ENCODE results near the gene RAP1GAP2. TPM values are rescaled to one million over a fixed set of nuclear protein-coding genes. Genes with fewer than 3 reads are reported as not detected.

RAP1GAP2 gene
- polyA plus RNA-seq, 1 of the 3 experiments (the other 2 are of a cell fraction) = 22.0 TPM

- Histone ChIP-seq H3K79me2 (ENCODE audit: insufficient read depth) (peaks cover 64% of the 10 kb centered on the region; the same call in 1 of the 2 replicates), H3K27me3 (ENCODE audit: insufficient read depth) (no peaks in the 10 kb centered on the region), H3K4me3 (ENCODE audit: low read depth in 2 of 2, low read length in 1 of 2) (no peak overlapping the region), H3K36me3 (replicated peaks in 1 of 2; ENCODE audit: control insufficient read depth in 1 of 2, insufficient read depth in 2 of 2, low read length in 1 of 2) (no peaks in the 10 kb centered on the region), H3K9me3 (no peaks in the 10 kb centered on the region), H4K20me1 (ENCODE audit: insufficient read depth) (peaks cover 14% of the 10 kb centered on the region; the same call in 1 of the 2 replicates), H3K27ac (ENCODE audit: low read depth in 2 of 2, low read length in 1 of 2) (no peak overlapping the region; a peak in 1 of 4 replicates), H3K4me2 (no peak overlapping the region), H3F3A (replicated peaks; ENCODE audit: insufficient read depth) (no peaks in the 10 kb centered on the region), H3K9ac (no peak overlapping the region), H2AFZ (ENCODE audit: low read depth) (no peak overlapping the region), H3K9me2 (no peaks in the 10 kb centered on the region), H3K4me1 (ENCODE audit: control insufficient read depth in 1 of 2, insufficient read depth in 2 of 2, low read depth in 1 of 2, low read length in 1 of 2) (peaks cover 0 to 57% of the 10 kb centered on the region in 2 experiments; a peak in 1 of 4 replicates)
- CTCF ChIA-PET = interaction anchor here (1.0 to 7.8 kb wide), 6 partner anchors 30 to 114 kb away, joined by 3 to 59 read pairs (median 4); no protein-coding TSS in a partner anchor
- TF ChIP-seq NFIC (IDR thresholded peaks at IDR 0.05; ENCODE audit: borderline replicate concordance) (no peak), GABPA (IDR thresholded peaks at IDR 0.05; ENCODE audit: low read depth) (no peak), RAD21 (IDR thresholded peaks at IDR 0.05; ENCODE audit: low read length) (no peak), POLR2AphosphoS5 (IDR thresholded peaks at IDR 0.05; ENCODE audit: low read depth, low read length) (no peak)
- TF ChIP-seq, protein P1, sequence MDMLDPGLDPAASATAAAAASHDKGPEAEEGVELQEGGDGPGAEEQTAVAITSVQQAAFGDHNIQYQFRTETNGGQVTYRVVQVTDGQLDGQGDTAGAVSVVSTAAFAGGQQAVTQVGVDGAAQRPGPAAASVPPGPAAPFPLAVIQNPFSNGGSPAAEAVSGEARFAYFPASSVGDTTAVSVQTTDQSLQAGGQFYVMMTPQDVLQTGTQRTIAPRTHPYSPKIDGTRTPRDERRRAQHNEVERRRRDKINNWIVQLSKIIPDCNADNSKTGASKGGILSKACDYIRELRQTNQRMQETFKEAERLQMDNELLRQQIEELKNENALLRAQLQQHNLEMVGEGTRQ (IDR thresholded peaks at IDR 0.05; ENCODE audit: borderline replicate concordance, low read depth, low read length) = no peak
- DNase-seq = no peak
- POLR2A ChIA-PET = interaction anchor here (1.0 to 1.3 kb wide), 2 partner anchors 45 to 48 kb away, joined by 3 to 5 read pairs; no protein-coding TSS in a partner anchor
- 91% methylated on average over 9 of the region's 9 CpGs for WGBS (ENCODE audit: low lambda C conversion rate)
Measured at GRCh38 chr17:2899906-2900305, 103.7 kb downstream of the RAP1GAP2 start.

- CTCF ChIA-PET = interaction anchor here (1.0 to 17.6 kb wide), 5 partner anchors 29 to 115 kb away, joined by 3 to 177 read pairs (median 5); no protein-coding TSS in a partner anchor
- H3K79me2 ChIP-seq (ENCODE audit: insufficient read depth) = peaks cover 59% of the 10 kb centered on the region; the same call in 1 of the 2 replicates
- no peaks in the 10 kb centered on the region for H3K27me3 ChIP-seq (ENCODE audit: insufficient read depth)
- H3K36me3 ChIP-seq (replicated peaks in 1 of 2; ENCODE audit: control insufficient read depth in 1 of 2, insufficient read depth in 2 of 2, low read length in 1 of 2) = no peaks in the 10 kb centered on the region
- no peak overlapping the region for H3K9ac ChIP-seq
- peaks cover 14% of the 10 kb centered on the region; the same call in 1 of the 2 replicates for H4K20me1 ChIP-seq (ENCODE audit: insufficient read depth)
- no peak overlapping the region for H3K4me3 ChIP-seq (ENCODE audit: low read depth in 2 of 2, low read length in 1 of 2)
- no peak for DNase-seq
- H3K9me3 ChIP-seq = no peaks in the 10 kb centered on the region
- H3K4me2 ChIP-seq = no peak overlapping the region
- H2AFZ ChIP-seq (ENCODE audit: low read depth) = no peak overlapping the region
- no peaks in the 10 kb centered on the region for H3K9me2 ChIP-seq
- 89% methylated on average over 8 of the region's 9 CpGs for WGBS (ENCODE audit: low lambda C conversion rate)
- no peaks in the 10 kb centered on the region for H3F3A ChIP-seq (replicated peaks; ENCODE audit: insufficient read depth)
- H3K27ac ChIP-seq (ENCODE audit: low read depth in 2 of 2, low read length in 1 of 2) = peak overlapping the region in 1 of 2 experiments; percentile 97; a peak in 2 of 4 replicates
- peaks cover 0 to 66% of the 10 kb centered on the region in 2 experiments; a peak in 1 of 4 replicates for H3K4me1 ChIP-seq (ENCODE audit: control insufficient read depth in 1 of 2, insufficient read depth in 2 of 2, low read depth in 1 of 2, low read length in 1 of 2)
- POLR2A ChIA-PET = no interaction called here
- no peak for TF ChIP-seq TCF12 (IDR thresholded peaks at IDR 0.05)
- TF ChIP-seq RCOR1 (IDR thresholded peaks at IDR 0.05; ENCODE audit: low read length) = no peak
- TF ChIP-seq, protein P2, sequence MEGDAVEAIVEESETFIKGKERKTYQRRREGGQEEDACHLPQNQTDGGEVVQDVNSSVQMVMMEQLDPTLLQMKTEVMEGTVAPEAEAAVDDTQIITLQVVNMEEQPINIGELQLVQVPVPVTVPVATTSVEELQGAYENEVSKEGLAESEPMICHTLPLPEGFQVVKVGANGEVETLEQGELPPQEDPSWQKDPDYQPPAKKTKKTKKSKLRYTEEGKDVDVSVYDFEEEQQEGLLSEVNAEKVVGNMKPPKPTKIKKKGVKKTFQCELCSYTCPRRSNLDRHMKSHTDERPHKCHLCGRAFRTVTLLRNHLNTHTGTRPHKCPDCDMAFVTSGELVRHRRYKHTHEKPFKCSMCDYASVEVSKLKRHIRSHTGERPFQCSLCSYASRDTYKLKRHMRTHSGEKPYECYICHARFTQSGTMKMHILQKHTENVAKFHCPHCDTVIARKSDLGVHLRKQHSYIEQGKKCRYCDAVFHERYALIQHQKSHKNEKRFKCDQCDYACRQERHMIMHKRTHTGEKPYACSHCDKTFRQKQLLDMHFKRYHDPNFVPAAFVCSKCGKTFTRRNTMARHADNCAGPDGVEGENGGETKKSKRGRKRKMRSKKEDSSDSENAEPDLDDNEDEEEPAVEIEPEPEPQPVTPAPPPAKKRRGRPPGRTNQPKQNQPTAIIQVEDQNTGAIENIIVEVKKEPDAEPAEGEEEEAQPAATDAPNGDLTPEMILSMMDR (IDR thresholded peaks at IDR 0.05) = no peak
- TF ChIP-seq EP300 (IDR thresholded peaks at IDR 0.05; ENCODE audit: borderline replicate concordance in 1 of 2, low read depth in 1 of 2, low read length in 1 of 2) = no peak
- TF ChIP-seq IRF3 (IDR thresholded peaks at IDR 0.05; ENCODE audit: low read depth, low read length) = no peak
- TF ChIP-seq MEF2A (IDR thresholded peaks at IDR 0.05; ENCODE audit: borderline replicate concordance, low read depth) = no peak
- TF ChIP-seq FOSL2 (IDR thresholded peaks at IDR 0.05; ENCODE audit: borderline replicate concordance, low read depth) = no peak
- no peak for TF ChIP-seq PBX3 (IDR thresholded peaks at IDR 0.05)
- TF ChIP-seq NRF1 (IDR thresholded peaks at IDR 0.05; ENCODE audit: low read depth, low read length) = no peak
- TF ChIP-seq, protein P3, sequence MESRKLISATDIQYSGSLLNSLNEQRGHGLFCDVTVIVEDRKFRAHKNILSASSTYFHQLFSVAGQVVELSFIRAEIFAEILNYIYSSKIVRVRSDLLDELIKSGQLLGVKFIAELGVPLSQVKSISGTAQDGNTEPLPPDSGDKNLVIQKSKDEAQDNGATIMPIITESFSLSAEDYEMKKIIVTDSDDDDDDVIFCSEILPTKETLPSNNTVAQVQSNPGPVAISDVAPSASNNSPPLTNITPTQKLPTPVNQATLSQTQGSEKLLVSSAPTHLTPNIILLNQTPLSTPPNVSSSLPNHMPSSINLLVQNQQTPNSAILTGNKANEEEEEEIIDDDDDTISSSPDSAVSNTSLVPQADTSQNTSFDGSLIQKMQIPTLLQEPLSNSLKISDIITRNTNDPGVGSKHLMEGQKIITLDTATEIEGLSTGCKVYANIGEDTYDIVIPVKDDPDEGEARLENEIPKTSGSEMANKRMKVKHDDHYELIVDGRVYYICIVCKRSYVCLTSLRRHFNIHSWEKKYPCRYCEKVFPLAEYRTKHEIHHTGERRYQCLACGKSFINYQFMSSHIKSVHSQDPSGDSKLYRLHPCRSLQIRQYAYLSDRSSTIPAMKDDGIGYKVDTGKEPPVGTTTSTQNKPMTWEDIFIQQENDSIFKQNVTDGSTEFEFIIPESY (IDR thresholded peaks at IDR 0.05; ENCODE audit: borderline replicate concordance, low read depth) = no peak
- no peak for TF ChIP-seq GABPA (IDR thresholded peaks at IDR 0.05; ENCODE audit: low read depth)
- TF ChIP-seq FOXM1 (IDR thresholded peaks at IDR 0.05; ENCODE audit: low read depth) = no peak
- no peak for TF ChIP-seq NFIC (IDR thresholded peaks at IDR 0.05; ENCODE audit: borderline replicate concordance)
- no peak for TF ChIP-seq SMC3 (IDR thresholded peaks at IDR 0.05; ENCODE audit: low read depth, low read length)
- TF ChIP-seq, protein P1 (IDR thresholded peaks at IDR 0.05; ENCODE audit: borderline replicate concordance, low read depth, low read length) = no peak
- TF ChIP-seq, protein P4, sequence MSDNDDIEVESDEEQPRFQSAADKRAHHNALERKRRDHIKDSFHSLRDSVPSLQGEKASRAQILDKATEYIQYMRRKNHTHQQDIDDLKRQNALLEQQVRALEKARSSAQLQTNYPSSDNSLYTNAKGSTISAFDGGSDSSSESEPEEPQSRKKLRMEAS (IDR thresholded peaks at IDR 0.05; ENCODE audit: low read depth) = no peak
- no peak for TF ChIP-seq YY1 (IDR thresholded peaks at IDR 0.05; ENCODE audit: low read depth)
Measured at GRCh38 chr17:2900842-2901241, 104.6 kb downstream of the RAP1GAP2 start.

Measured in SK-N-SH (cell line).